HG03432 (cell line): ENCODE results near the gene CACNA1B.
"Not testable (repeated sequence)": the region's sequence is repeated elsewhere in the genome, so short reads cannot be mapped to it uniquely, and the experiment has no call there.

Experiments used
- ATAC-seq: cut with Tn5 transposase; IDR thresholded peaks from one replicate; pipeline ENCODE4 v1.9.1; 2021; ENCODE audit warnings: mild to moderate bottlenecking, moderate library complexity; ENCODE audit not compliant: unreplicated experiment

CACNA1B gene

GRCh38 chr9:138111607-138112006, 234.0 kb downstream of the CACNA1B start:
- ATAC-seq, result no peak

GRCh38 chr9:138112090-138112748, 234.6 kb downstream of the CACNA1B start:
- ATAC-seq, result no peak

- ATAC-seq, result no peak
These were observed 235.4 kb downstream of the CACNA1B start for GRCh38 chr9:138112791-138113600.

GRCh38 chr9:138113701-138114325, 236.2 kb downstream of the CACNA1B start:
- not testable (repeated sequence) for ATAC-seq

GRCh38 chr9:138114501-138115245, 237.1 kb downstream of the CACNA1B start:
- no peak for ATAC-seq

GRCh38 chr9:138115506-138115905, 237.9 kb downstream of the CACNA1B start:
- no peak for ATAC-seq

- no peak for ATAC-seq
These were observed 238.9 kb downstream of the CACNA1B start for GRCh38 chr9:138116521-138116920.

- ATAC-seq, result no peak
These were observed 239.6 kb downstream of the CACNA1B start for GRCh38 chr9:138117101-138117750.

- no peak for ATAC-seq
These were observed 240.3 kb downstream of the CACNA1B start for GRCh38 chr9:138117836-138118235.

- no peak for ATAC-seq
These were observed 241.1 kb downstream of the CACNA1B start for GRCh38 chr9:138118601-138119071.

- no peak for ATAC-seq
These were observed 241.8 kb downstream of the CACNA1B start for GRCh38 chr9:138119202-138120027.

GRCh38 chr9:138120072-138120471, 242.5 kb downstream of the CACNA1B start:
- ATAC-seq, result no peak

- ATAC-seq, result no peak
These were observed 243.2 kb downstream of the CACNA1B start for GRCh38 chr9:138120511-138121437.

- no peak for ATAC-seq
These were observed 244.0 kb downstream of the CACNA1B start for GRCh38 chr9:138121438-138122050.

- ATAC-seq, result no peak
These were observed 244.6 kb downstream of the CACNA1B start for GRCh38 chr9:138122201-138122600.

- ATAC-seq, result no peak
These were observed 245.1 kb downstream of the CACNA1B start for GRCh38 chr9:138122676-138123075.

- no peak for ATAC-seq
These were observed 245.5 kb downstream of the CACNA1B start for GRCh38 chr9:138123086-138123485.
